GM19395 (cell line): ENCODE data around the gene ILDR2.

Experiments
- ATAC-seq: cut with Tn5 transposase; IDR thresholded peaks from one replicate; pipeline ENCODE4 v1.9.1; 2021; ENCODE audit warnings: mild to moderate bottlenecking, moderate library complexity; ENCODE audit not compliant: unreplicated experiment

Gene ILDR2

DNA sequence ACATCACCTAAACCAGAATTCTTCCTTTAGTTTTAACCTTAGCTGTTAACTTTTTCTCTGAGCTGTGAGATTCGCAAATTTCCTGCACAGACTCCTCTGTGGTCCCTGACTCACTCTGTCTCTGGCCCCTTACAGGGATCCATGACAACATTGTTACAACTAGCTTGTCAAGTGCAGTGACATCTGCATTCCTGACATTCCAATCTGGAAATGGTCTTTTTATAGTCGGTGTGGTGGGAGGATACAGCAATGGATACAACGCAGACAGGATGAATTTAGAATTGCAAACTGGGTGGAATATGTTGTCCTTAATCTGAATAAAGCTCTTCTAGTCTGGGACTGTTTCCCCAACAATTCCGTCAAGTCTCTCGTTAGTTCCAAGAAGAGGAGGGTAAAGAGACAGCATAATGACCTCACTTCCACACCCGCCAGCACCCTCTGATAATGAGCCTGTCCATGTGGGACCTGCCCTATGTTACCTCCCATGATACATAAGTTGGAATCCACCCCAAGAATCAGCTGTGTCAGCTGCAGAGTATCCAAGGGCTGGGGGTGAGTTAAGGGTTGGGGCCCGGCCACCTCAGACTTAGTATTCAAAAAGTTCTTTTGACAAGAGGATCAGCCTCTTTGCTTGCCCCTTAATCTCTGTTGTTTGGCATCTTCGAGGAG lies 49.4 kb downstream of the ILDR2 start:
- no peak for ATAC-seq

- ATAC-seq, result peak; percentile 90
Observed at GRCh38 chr1:166924823-166925541, 50.4 kb downstream of the ILDR2 start.

GRCh38 chr1:166920561-166921475 lies 54.5 kb downstream of the ILDR2 start:
- ATAC-seq, result no peak

- ATAC-seq, result no peak
Observed at GRCh38 chr1:166918956-166919316, 56.4 kb downstream of the ILDR2 start.

GRCh38 chr1:166918088-166918955 lies 57.0 kb downstream of the ILDR2 start:
- no peak for ATAC-seq

DNA sequence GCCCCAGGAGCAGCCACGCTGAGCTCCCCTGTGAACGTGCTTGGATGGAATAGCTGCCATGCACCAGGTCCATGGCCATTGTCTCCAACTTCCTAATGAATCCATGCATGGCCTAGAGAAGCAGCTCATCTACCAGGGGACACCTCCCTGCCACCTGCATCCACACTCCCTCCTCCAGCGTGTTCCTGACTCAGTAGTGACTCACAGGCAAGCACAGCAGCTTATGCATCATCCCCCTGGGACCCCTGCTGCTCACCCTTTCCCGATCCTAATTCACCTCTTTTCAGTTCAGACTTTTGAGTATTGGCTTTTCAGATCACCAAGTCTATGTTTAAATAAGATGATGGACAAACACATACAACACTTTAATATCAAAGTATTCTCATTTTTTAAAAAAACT lies 59.4 kb downstream of the ILDR2 start:
- ATAC-seq, result no peak

GRCh38 chr1:166915042-166915441 lies 60.3 kb downstream of the ILDR2 start:
- no peak for ATAC-seq

DNA sequence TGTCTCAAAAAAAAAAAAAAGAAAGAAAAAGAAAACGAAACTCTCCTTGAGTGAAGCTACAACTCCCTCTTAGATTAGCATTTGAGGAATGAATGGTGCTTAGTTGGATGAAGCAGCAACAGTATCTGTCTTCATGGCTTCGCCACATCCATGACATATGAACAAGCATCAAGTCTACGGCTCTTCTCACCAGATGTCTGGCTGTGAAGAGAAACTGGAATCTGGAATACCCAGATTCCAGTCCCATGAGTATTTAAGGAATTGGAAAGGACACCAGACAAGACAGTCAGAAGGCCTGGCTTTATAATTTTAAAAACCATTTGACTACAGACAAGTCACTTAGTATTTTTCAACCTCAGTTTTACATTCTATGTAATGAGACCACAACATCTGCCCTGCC lies 61.2 kb downstream of the ILDR2 start:
- ATAC-seq, result no peak

GRCh38 chr1:166911624-166912023 lies 63.7 kb downstream of the ILDR2 start:
- ATAC-seq, result no peak

- ATAC-seq, result peak; percentile 98
Observed at GRCh38 chr1:166910396-166910994, 64.8 kb downstream of the ILDR2 start.

DNA sequence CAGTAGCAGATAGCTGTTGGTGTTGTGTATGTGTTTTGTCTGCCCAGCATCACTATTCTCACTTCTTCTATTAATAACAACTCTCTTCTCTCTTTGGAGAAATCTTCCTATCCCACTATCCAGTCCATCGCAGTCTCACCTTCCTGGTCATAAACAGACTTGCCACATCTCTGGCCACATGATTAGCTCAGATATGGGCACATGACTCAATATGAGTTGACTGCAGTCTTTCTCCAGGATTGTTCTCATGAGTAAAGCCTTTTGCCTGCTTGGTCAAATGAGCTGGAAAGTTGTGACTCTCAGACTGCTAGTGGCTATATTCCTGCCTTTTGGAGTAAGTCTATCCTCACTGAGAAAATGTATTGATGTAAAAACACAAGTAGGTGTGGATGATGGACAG lies 66.4 kb downstream of the ILDR2 start:
- no peak for ATAC-seq

DNA sequence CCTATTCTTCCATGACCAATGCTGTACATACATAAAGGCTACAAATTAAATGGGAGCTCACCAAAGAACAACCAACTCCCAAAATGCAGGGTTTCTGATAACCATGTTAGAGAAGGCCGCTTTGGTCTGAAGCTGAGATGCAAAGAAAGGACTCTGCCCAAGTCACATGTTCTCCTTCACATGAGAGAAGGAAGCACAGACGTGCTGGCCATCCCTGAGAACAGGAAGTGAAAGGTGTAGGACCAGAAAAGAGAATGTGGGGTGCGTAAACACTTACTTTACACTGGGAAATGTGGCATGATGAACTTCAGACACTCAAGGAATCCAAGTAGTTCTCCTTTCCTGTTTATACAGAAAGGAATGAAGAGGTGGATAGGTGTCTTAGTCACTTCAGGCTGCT lies 67.6 kb downstream of the ILDR2 start:
- no peak for ATAC-seq

DNA sequence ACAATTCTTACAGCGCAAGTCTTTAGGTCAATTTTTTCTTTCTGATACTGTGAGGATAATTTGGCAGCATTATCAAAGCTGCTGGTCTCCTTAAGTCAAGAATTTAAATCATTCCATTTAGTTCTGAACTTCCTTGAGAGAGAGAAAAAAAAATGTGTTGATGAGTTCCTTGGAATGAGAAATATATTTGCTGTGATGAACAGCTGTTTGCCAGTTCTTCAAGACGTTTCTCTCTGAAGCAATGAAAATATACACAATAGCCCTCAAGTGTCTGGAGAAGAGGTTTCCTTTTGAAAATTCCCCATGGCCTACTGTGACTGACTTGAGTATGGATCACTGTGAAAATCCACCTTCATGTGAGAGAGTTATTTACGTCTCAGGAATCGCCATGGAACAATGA lies 68.3 kb downstream of the ILDR2 start:
- ATAC-seq, result no peak

DNA sequence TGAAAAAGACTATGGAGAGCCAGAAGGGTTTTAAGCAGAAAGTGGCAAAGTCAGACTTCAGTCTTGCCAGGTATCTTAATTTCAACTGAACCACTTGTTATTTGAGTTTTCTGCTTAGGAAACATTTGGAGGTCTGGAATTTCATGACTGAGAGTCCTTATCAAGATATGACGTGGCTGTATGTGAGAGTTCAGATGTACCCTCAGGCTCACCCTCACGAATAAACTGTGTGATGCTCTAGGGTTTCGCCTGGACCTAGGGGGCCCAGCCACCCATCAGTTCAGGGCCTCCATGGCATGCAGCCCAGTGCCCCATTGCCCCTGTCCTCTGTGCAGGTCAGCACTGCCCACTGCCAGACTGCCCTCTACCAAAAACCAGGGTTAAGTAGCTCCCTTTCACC lies 68.7 kb downstream of the ILDR2 start:
- no peak for ATAC-seq

- no peak for ATAC-seq
Observed at GRCh38 chr1:166905900-166906299, 69.4 kb downstream of the ILDR2 start.

- no peak for ATAC-seq
Observed at GRCh38 chr1:166905136-166905535, 70.2 kb downstream of the ILDR2 start.

GRCh38 chr1:166903232-166903631 lies 72.1 kb downstream of the ILDR2 start:
- no peak for ATAC-seq

GRCh38 chr1:166902279-166902678 lies 73.1 kb downstream of the ILDR2 start:
- no peak for ATAC-seq

GRCh38 chr1:166900987-166901386 lies 74.4 kb downstream of the ILDR2 start:
- ATAC-seq, result no peak

- no peak for ATAC-seq
Observed at GRCh38 chr1:166899769-166900168, 75.6 kb downstream of the ILDR2 start.
